ENCODE results near the gene POGZ.

The POGZ gene

GRCh38 chr1:151459331-151460046 lies at the start of gene POGZ:
POGZ (minus strand) TSS chr1:151459494; CDS start chr1:151442204, 17,290 bp downstream.
- peak; percentile 88 for DNase-seq

- no peak for DNase-seq
Measured at GRCh38 chr1:151508833-151509232, 49.5 kb upstream of the POGZ start.

- DNase-seq, result no peak
Measured at GRCh38 chr1:151504759-151505158, 45.5 kb upstream of the POGZ start.

GRCh38 chr1:151504252-151504651 lies 45.0 kb upstream of the POGZ start:
- DNase-seq, result no peak

GRCh38 chr1:151502859-151503780 lies 43.8 kb upstream of the POGZ start:
- DNase-seq, result no peak

GRCh38 chr1:151502035-151502700 lies 42.9 kb upstream of the POGZ start:
- DNase-seq, result no peak

GRCh38 chr1:151501474-151501873 lies 42.2 kb upstream of the POGZ start:
- DNase-seq, result no peak

GRCh38 chr1:151499930-151500329 lies 40.6 kb upstream of the POGZ start:
- DNase-seq, result no peak

- no peak for DNase-seq
Measured at GRCh38 chr1:151499365-151499764, 40.1 kb upstream of the POGZ start.

- no peak for DNase-seq
Measured at GRCh38 chr1:151495316-151495715, 36.0 kb upstream of the POGZ start.

- no peak for DNase-seq
Measured at GRCh38 chr1:151494741-151495281, 35.5 kb upstream of the POGZ start.

- DNase-seq, result no peak
Measured at GRCh38 chr1:151493042-151493441, 33.7 kb upstream of the POGZ start.

- DNase-seq, result no peak
Measured at GRCh38 chr1:151492120-151492519, 32.8 kb upstream of the POGZ start.

- no peak for DNase-seq
Measured at GRCh38 chr1:151491641-151492040, 32.3 kb upstream of the POGZ start.

GRCh38 chr1:151486557-151486956 lies 27.3 kb upstream of the POGZ start:
- no peak for DNase-seq

- DNase-seq, result no peak
Measured at GRCh38 chr1:151485685-151486255, 26.5 kb upstream of the POGZ start.

- no peak for DNase-seq
Measured at GRCh38 chr1:151482017-151482416, 22.7 kb upstream of the POGZ start.

- no peak for DNase-seq
Measured at GRCh38 chr1:151479462-151479861, 20.2 kb upstream of the POGZ start.

GRCh38 chr1:151478923-151479322 lies 19.6 kb upstream of the POGZ start:
- no peak for DNase-seq

- no peak for DNase-seq
Measured at GRCh38 chr1:151478140-151478812, 19.0 kb upstream of the POGZ start.

GRCh38 chr1:151477066-151477465 lies 17.8 kb upstream of the POGZ start:
- no peak for DNase-seq

- no peak for DNase-seq
Measured at GRCh38 chr1:151476083-151476482, 16.8 kb upstream of the POGZ start.

All from NCI-H2081 treated with DMSO at 0.1 percent for 48 hours (cell line).